Pancreas (tissue), 10 donors: ENCODE data around the gene EMILIN1. TPM values are rescaled to one million over a fixed set of nuclear protein-coding genes. Genes with fewer than 3 reads are reported as not detected.

Experiments
- ATAC-seq, 4 donors: fragments of 200-7000 bp; cut with Tn5 transposase; one replicate each; pipeline versions ENCODE4 v1.8.0 to v1.9.1; 2020; ENCODE audit warnings: mild to moderate bottlenecking in 4 of 4, moderate library complexity in 4 of 4
- DNase-seq, 6 donors: peaks; one replicate each; pipeline ENCODE4 v3.0.0-alpha.2; 2020
- FAIRE-seq: peaks from 2 replicates; lab custom pipeline; 2012; peaks lifted over from hg19 to GRCh38; lab: Jason Lieb, UNC
- H3K27ac ChIP-seq, 4 donors: fragments of 200-600 bp; sonication (generic); 1 replicate in 3 of 4; 2 replicates in 1 of 4; pipeline versions ENCODE4 v1.5.0 to v1.8.0; 2020
- H3K27me3 ChIP-seq, 4 donors: fragments of 200-600 bp; one replicate each; pipeline ENCODE4 v1.8.0; 2021
- H3K36me3 ChIP-seq, 3 donors: fragments of 200-600 bp; sonication (generic) in 1 of 3; one replicate each; pipeline versions ENCODE4 v1.5.0 to v1.8.0; 2020 to 2021
- H3K4me1 ChIP-seq, 3 donors: fragments of 200-600 bp; one replicate each; pipeline ENCODE4 v1.8.0; 2021
- H3K4me3 ChIP-seq, 4 donors: fragments of 200-600 bp; sonication (generic) in 2 of 4; one replicate each; pipeline versions ENCODE4 v1.5.0 to v1.8.0; 2020 to 2021
- H3K9me3 ChIP-seq, 4 donors: fragments of 200-600 bp; one replicate each; pipeline ENCODE4 v1.8.0; 2021
- CTCF ChIP-seq, 4 donors: fragments of 200-600 bp; sonication (generic) in 3 of 4; IDR thresholded peaks; one replicate each; pipeline versions ENCODE4 v1.5.0 to v1.8.0; 2021; ENCODE audit warnings: antibody characterized with exemption in 4 of 4
- WGBS, 2 donors: extraction: QIAGEN DNeasy Blood & Tissue Kit; methylation state at CpG; one replicate each; pipeline ENCODE4 v1.1.7; 2013; 5-methylcytosine and 5-hydroxymethylcytosine counted together
- intact Hi-C, 3 donors: fragments of 100-400 bp; cut with DNase I; formaldehyde crosslinking; loops; one replicate each; pipeline versions ENCODE4 v1.11.1 to v1.14.2; 2022
- polyA plus RNA-seq, 2 donors: library from polyadenylated mRNA; stranded (reverse); fragments of 200-250 nt; gene quantifications; one replicate each; pipeline ENCODE4 v1.2.3, GENCODE V29; 2013
- total RNA-seq, 6 donors: library from RNA; stranded (reverse); fragmentation: NEBNext Ultra II Directional in 4 of 6; extraction: Animal tissue kit (Norgen Biotek cat#: 25700) in 4 of 6; gene quantifications; one replicate each; pipeline versions ENCODE4 v1.2.1 to v1.2.4, GENCODE V29; 2021 to 2023
- donor health status: healthy with polysubstance abuse.
- donor health status: DM: no; HTN: no; CAD: no; lungs with moderate emphysema.
- donor health status: DM: no; HTN: no; CAD: no.
- donor health status: control.
- donor health status: control.
- donor health status: Bipolar disorder and iron deficiency.
- donor health status: DM: yes; HTN: yes; CAD: no.
- donor health status: DM: no; HTN: no; CAD: no.
- donor health status: DM: no; HTN: no; CAD: no.
- donor health status: DM: yes; HTN: yes; CAD: no.

EMILIN1 gene
- total and polyA plus RNA-seq, 8 donors: 2.6 to 47.1 (median 7.3) TPM

GRCh38 chr2:27038012-27038411, 40.4 kb upstream of the EMILIN1 start:
- H3K4me1 ChIP-seq: peaks cover 0 to 13% (median 7%) of the 10 kb centered on the region in 3 donors
- FAIRE-seq (no peak), ATAC-seq (no peak), DNase-seq (no peak)
- WGBS, 2 donors: 89% methylated on average over 6 of the region's 6 CpGs
- H3K27ac ChIP-seq: no peak overlapping the region
- intact Hi-C loops: no loop called here
- H3K27me3 ChIP-seq: no peaks in the 10 kb centered on the region
- TF ChIP-seq CTCF (IDR thresholded peaks at IDR 0.05): no peak
- no peaks in the 10 kb centered on the region for H3K9me3 ChIP-seq
- peaks cover 15 to 63% (median 50%) of the 10 kb centered on the region in 3 donors for H3K36me3 ChIP-seq
- H3K4me3 ChIP-seq: no peak overlapping the region

- Histone ChIP-seq H3K27ac (no peak overlapping the region), H3K4me3 (no peak overlapping the region), H3K27me3 (no peaks in the 10 kb centered on the region), H3K36me3 (peaks cover 15 to 63% (median 50%) of the 10 kb centered on the region in 3 donors), H3K4me1 (peaks cover 0 to 12% (median 7%) of the 10 kb centered on the region in 3 donors), H3K9me3 (no peaks in the 10 kb centered on the region)
- FAIRE-seq (no peak), DNase-seq (no peak), ATAC-seq (no peak)
- intact Hi-C loops: no loop called here
- WGBS, 2 donors: 88 to 89% methylated on average over 17 of the region's 17 CpGs
- TF ChIP-seq CTCF (IDR thresholded peaks at IDR 0.05): no peak
Measured at GRCh38 chr2:27038631-27039339, 39.6 kb upstream of the EMILIN1 start.

GRCh38 chr2:27039426-27039825, 39.0 kb upstream of the EMILIN1 start:
- intact Hi-C loops: no loop called here
- DNase-seq (no peak), ATAC-seq (no peak), FAIRE-seq (no peak)
- 88 to 92% methylated on average over 6 of the region's 6 CpGs for WGBS, 2 donors
- H3K27ac ChIP-seq: no peak overlapping the region
- no peak for TF ChIP-seq CTCF (IDR thresholded peaks at IDR 0.05)
- H3K4me1 ChIP-seq: peaks cover 0 to 7% (median 5%) of the 10 kb centered on the region in 3 donors
- no peaks in the 10 kb centered on the region for H3K27me3 ChIP-seq
- H3K9me3 ChIP-seq: no peaks in the 10 kb centered on the region
- H3K36me3 ChIP-seq: peaks cover 15 to 63% (median 50%) of the 10 kb centered on the region in 3 donors
- H3K4me3 ChIP-seq: no peak overlapping the region

- Histone ChIP-seq H3K4me1 (peaks cover 0 to 4% (median under 1%) of the 10 kb centered on the region in 3 donors), H3K27me3 (no peaks in the 10 kb centered on the region), H3K9me3 (no peaks in the 10 kb centered on the region), H3K4me3 (no peak overlapping the region), H3K36me3 (peaks cover 15 to 63% (median 50%) of the 10 kb centered on the region in 3 donors), H3K27ac (no peak overlapping the region)
- no peak for TF ChIP-seq CTCF (IDR thresholded peaks at IDR 0.05)
- no peak for FAIRE-seq
- no peak for ATAC-seq
- DNase-seq: no peak
- WGBS, 2 donors: 95 to 97% methylated on average over 7 of the region's 7 CpGs
- intact Hi-C loops: no loop called here
Measured at GRCh38 chr2:27039871-27040270, 38.5 kb upstream of the EMILIN1 start.

GRCh38 chr2:27040282-27040681, 38.1 kb upstream of the EMILIN1 start:
- no peak for TF ChIP-seq CTCF (IDR thresholded peaks at IDR 0.05)
- intact Hi-C loops: no loop called here
- peaks cover 0 to under 1% (median 0%) of the 10 kb centered on the region in 3 donors for H3K4me1 ChIP-seq
- FAIRE-seq (no peak), DNase-seq (no peak), ATAC-seq (no peak)
- WGBS, 2 donors: 82 to 84% methylated on average over 8 of the region's 8 CpGs
- no peak overlapping the region for H3K27ac ChIP-seq
- no peaks in the 10 kb centered on the region for H3K9me3 ChIP-seq
- H3K4me3 ChIP-seq: no peak overlapping the region
- H3K27me3 ChIP-seq: no peaks in the 10 kb centered on the region
- H3K36me3 ChIP-seq: peaks cover 15 to 61% (median 47%) of the 10 kb centered on the region in 3 donors
